AG10803 (cell line): Measurements from ENCODE around the gene RPS27.
A peak's percentile ranks its signal among the peaks of the same experiment; 100 is the strongest.

Source experiments
- DNase-seq: peaks from one replicate; pipeline ENCODE4 v3.0.0; 2010; ENCODE audit warnings: low read depth
- H3K4me3 ChIP-seq: 2 replicates; pipeline ENCODE4 v1.5.1; 2011; ENCODE audit warnings: mild to moderate bottlenecking, low read length, control low read depth
- CTCF ChIP-seq: conservative IDR thresholded peaks from 2 replicates; pipeline ENCODE4 v1.5.1; 2011; ENCODE audit warnings: mild to moderate bottlenecking, low read length, control low read depth, inconsistent platforms

Gene RPS27

DNA sequence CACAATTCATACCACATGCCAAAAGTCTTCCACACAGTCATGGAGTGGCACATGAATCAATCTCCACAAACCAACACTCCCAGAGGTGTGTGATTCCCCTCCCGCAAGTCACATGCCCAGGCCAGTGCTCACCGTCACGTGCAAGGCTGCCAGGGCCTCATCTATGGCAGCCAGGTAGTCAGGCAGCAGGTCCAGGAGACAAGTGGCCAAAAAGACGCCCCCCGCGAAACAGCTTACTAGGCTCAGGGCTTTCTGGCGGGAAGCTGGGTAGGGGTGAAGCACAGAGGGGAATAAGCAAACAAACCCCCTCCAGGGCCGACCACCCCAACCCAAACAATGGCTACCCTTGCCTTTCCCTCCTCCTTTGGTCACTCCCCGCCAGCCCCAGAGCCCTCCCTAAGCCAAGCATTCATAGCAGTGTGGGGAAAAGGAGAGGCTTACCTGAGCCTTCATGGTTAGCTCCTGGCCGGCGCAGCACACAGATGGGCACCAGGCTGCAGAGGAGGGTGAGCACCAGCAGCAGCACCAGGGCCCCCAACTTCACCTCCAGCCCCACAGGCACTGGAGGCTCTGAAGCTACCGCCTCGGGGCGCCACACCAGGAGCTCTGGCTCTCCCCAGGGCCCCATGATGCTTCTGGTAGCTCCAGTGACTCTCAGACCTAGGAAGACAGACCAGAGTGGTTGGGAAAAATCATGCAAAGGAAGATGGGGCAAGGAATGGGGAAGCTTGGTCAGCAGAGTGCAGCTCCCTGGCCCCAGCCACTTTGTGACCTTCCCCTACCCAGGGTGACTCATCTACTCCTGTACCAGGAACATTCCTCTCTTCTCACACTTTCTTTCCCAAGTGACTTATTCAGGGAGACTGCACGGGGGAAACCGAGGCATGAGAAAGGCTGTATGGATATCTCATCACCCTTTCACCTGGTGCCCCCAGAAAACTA is 28.2 kb upstream of the RPS27 start:
- DNase-seq = peak; percentile 68
- H3K4me3 ChIP-seq = peak overlapping the region; percentile 86
- TF ChIP-seq CTCF = no peak

DNA sequence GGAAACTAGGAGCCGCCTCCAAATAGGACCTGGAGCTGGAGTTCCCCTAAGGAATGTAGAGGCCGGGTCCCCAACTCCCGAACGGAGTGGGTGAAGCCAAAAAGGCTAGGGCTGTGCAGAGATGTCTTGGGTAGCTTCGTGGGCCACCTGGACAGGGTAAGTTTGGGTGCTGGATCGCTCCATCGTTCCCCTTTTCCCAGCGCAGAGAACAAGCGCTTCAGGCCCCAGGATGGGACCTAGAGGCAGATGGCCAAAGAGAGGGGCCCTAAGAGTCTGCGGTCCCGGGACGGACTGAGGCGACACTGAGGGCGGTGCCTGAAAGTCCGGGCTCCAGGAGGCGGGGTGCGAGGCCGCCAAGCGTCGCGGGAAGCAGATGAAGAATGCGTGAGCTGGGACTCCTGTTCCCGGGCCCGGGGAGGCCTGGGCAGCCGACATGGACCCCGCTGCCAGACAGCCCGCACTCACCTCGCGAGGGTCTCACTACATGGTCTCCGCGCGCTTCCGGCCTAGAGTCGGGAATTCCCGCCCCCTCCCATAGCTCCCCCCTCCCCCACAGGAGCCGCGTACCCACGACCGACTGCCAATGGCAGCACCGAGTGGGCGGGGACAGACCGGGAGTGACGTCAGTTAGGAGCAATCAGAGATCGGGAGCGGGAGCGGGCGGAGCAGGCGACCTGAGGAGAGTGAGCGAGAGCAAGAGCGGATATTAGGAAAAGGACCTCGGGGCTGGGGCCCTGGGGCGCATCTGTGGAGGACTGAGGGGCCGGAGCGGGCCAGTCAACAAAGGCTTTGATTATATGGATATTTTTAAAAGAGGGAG is 27.3 kb upstream of the RPS27 start, which contains the start of gene SLC39A1:
TSS of gene SLC39A1 (minus strand) at position 508 of the 820 bp plus-strand sequence. CDS start 822 bp downstream, outside the sequence.
- DNase-seq = peak; percentile 94
- TF ChIP-seq CTCF = no peak
- H3K4me3 ChIP-seq = peak within 1 kb of the TSS; percentile 86

GRCh38 chr1:153963850-153964331 is 26.7 kb upstream of the RPS27 start:
- DNase-seq = no peak
- TF ChIP-seq CTCF = no peak

DNA sequence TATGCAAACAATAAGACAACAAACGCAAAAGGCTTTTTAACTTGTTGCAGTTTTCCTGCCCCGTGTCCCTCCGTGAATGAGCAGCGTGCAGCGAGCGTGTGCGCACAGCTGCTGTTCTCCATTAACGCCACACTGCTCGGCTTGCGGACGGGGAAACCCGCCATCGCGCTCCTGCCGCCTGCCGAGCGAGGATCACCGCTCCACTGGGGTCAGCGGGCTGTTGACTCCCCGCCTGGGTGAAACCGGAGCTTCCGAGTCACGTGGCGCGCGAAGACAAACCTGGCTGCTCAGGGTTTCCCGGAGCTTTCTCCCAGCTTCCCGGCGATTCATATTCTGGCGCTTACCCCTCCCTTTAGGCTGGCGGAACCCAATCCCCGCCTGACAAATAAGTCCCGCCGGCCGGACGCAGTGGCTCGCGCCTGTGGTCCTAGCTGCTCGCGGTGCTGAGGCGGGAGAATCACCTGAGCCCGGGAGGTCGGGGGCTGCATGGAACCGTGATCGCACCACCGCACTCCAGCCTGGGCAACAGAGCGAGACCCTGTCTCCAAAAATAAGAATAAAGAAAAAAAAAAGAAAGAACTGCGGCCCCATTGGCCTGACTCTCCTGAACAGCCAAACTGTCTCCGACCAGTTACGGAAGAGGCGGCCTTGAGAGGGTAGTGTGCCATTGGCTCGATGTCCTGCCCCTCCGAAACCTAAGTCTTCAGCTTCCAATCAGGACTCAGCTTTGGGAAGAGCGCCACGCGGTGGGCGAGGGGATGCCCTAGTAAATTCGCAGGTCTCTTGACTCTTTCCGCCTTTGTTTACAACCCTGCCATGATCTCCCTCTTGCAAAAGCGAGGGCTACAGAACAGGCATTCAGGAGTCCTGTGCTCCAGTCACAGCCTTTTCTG is 23.2 kb upstream of the RPS27 start, which contains the start of gene CREB3L4:
TSS of gene CREB3L4 (plus strand) at position 796 of the 893 bp plus-strand sequence. CDS start 624 bp downstream, outside the sequence.
- DNase-seq = peak; percentile 98
- peak; percentile 48 for TF ChIP-seq CTCF
- peak within 1 kb of the TSS; percentile 75 for H3K4me3 ChIP-seq

More at GRCh38 chr1:153963850-153964331, 26.7 kb upstream of the RPS27 start:
- H3K4me3 ChIP-seq = peak overlapping the region; percentile 86

GRCh38 chr1:153968000-153968363 is 22.6 kb upstream of the RPS27 start:
- TF ChIP-seq CTCF = no peak
- no peak for DNase-seq
- H3K4me3 ChIP-seq = peak overlapping the region; percentile 75

DNA sequence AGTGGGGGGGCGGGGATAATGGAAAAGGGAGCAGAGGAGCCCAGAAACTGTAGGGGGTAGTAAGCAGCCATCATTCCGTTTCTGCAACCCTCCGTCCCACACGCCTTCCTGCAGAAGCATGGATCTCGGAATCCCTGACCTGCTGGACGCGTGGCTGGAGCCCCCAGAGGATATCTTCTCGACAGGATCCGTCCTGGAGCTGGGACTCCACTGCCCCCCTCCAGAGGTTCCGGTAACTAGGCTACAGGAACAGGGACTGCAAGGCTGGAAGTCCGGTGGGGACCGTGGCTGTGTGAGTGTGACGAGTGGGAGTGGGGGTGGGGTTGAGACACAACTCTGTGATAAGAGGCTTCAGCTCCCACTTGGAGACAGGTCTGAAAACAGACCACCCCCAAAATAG is 22.2 kb upstream of the RPS27 start:
- TF ChIP-seq CTCF = no peak
- DNase-seq = no peak
- peak overlapping the region; percentile 75 for H3K4me3 ChIP-seq
